HepG2 (cell line): Measurements from ENCODE around the gene NXN. TPM values are rescaled to one million over a fixed set of nuclear protein-coding genes. Genes with fewer than 3 reads are reported as not detected.
A peak's percentile ranks its signal among the peaks of the same experiment; 100 is the strongest.

Experiments
- ATRX ChIP-seq: sonication (generic); formaldehyde crosslinking; IDR thresholded peaks from 2 replicates; pipeline ENCODE4 v1.4.0; 2020; ENCODE audit warnings: missing genetic modification reagents, borderline replicate concordance
- CC2D1A ChIP-seq: sonication (generic); formaldehyde crosslinking; IDR thresholded peaks from 2 replicates; pipeline ENCODE4 v1.8.1; 2023; ENCODE audit warnings: mild to moderate bottlenecking, missing genetic modification reagents
- CREB3 ChIP-seq: sonication (generic); formaldehyde crosslinking; IDR thresholded peaks from 2 replicates; pipeline ENCODE4 v1.5.0; 2020; ENCODE audit warnings: missing genetic modification reagents
- DMTF1 ChIP-seq: sonication (generic); formaldehyde crosslinking; IDR thresholded peaks from 2 replicates; pipeline ENCODE4 v1.4.0; 2020; ENCODE audit warnings: mild to moderate bottlenecking, missing genetic modification reagents
- FOXA1 ChIP-seq, 2 experiments: fragments of 450-650 bp in 1 of 2; sonication (generic) in 1 of 2; formaldehyde crosslinking in 1 of 2; IDR thresholded peaks; 2 replicates each; pipeline versions ENCODE4 v1.4.0 to v1.6.1; 2016 to 2020; ENCODE audit warnings: missing genetic modification reagents in 1 of 2
- FOXO4 ChIP-seq: sonication (generic); formaldehyde crosslinking; conservative IDR thresholded peaks from 2 replicates; pipeline ENCODE4 v1.8.1; 2023; ENCODE audit warnings: missing genetic modification reagents
- FOXP4 ChIP-seq: sonication (generic); formaldehyde crosslinking; IDR thresholded peaks from 2 replicates; pipeline ENCODE4 v1.4.0; 2020; ENCODE audit warnings: missing genetic modification reagents
- HOXA5 ChIP-seq: sonication (generic); formaldehyde crosslinking; IDR thresholded peaks from 2 replicates; pipeline ENCODE4 v1.4.0; 2020; ENCODE audit warnings: missing genetic modification reagents
- MIER3 ChIP-seq: IDR thresholded peaks from 2 replicates; pipeline ENCODE4 v1.6.1; 2016; ENCODE audit warnings: missing compliant biosample characterization, borderline replicate concordance
- POLR2A ChIP-seq, 2 experiments: IDR thresholded peaks; 2 replicates each; pipeline ENCODE4 v1.6.1; 2011; ENCODE audit warnings: low read depth in 2 of 2, low read length in 2 of 2, mild to moderate bottlenecking in 1 of 2, moderate library complexity in 1 of 2; ENCODE audit not compliant: insufficient read depth in 1 of 2
- ZFP36 ChIP-seq: fragments of 150-350 bp; IDR thresholded peaks from 2 replicates; pipeline ENCODE4 v1.6.1; 2018; ENCODE audit warnings: borderline replicate concordance, low read length, low read depth; ENCODE audit not compliant: partially characterized antibody
- ZKSCAN1 ChIP-seq: fragments of 150-350 bp; IDR thresholded peaks from 2 replicates; pipeline ENCODE4 v1.6.1; 2014; ENCODE audit warnings: low read length
- ZNF512B ChIP-seq: sonication (generic); formaldehyde crosslinking; IDR thresholded peaks from 2 replicates; pipeline ENCODE4 v1.5.1; 2020; ENCODE audit warnings: missing genetic modification reagents, mild to moderate bottlenecking, borderline replicate concordance
- ZNF563 ChIP-seq: sonication (generic); formaldehyde crosslinking; IDR thresholded peaks from 2 replicates; pipeline ENCODE4 v1.8.0; 2022; ENCODE audit warnings: mild to moderate bottlenecking, moderate library complexity, missing genetic modification reagents
- ZNF792 ChIP-seq: IDR thresholded peaks from 2 replicates; pipeline ENCODE4 v1.6.1; 2016
- polyA plus RNA-seq, 8 experiments: library from polyadenylated mRNA; depleted of rRNA in 3 of 8; stranded (reverse) in 7 of 8; unstranded in 1 of 8; fragments of >200 nt; fragmentation: Illumina TruSeq in 4 of 8; extraction: Trizol in 4 of 8; gene quantifications; 2 replicates each; pipeline versions ENCODE4 v1.2.1 to v1.2.3, GENCODE V29; 2011 to 2016; ENCODE audit warnings: low read depth in 4 of 8, missing spikeins in 1 of 8, mixed read lengths in 1 of 8; ENCODE audit not compliant: insufficient read depth in 1 of 8
- total RNA-seq, 5 experiments: library from RNA; depleted of rRNA; stranded (reverse); fragments of >200 nt; fragmentation: Illumina TruSeq; extraction: Trizol; gene quantifications; 2 replicates each; pipeline ENCODE4 v1.2.3, GENCODE V29; 2016; ENCODE audit warnings: low read depth in 1 of 5
- TF ChIP-seq, protein P1 (sequence below): IDR thresholded peaks from 2 replicates; pipeline ENCODE4 v1.6.1; 2016; ENCODE audit warnings: missing biosample characterization, missing genetic modification reagents, low read depth
- TF ChIP-seq, protein P2 (sequence below): IDR thresholded peaks from 2 replicates; pipeline ENCODE4 v1.6.1; 2016; ENCODE audit warnings: mild to moderate bottlenecking, missing biosample characterization, missing genetic modification reagents

NXN gene
- total and polyA plus RNA-seq, 2 of the 13 experiments (the other 11 are each of a cell fraction or from before 2014, with no cell fraction given): 22.2 to 24.3 TPM

- TF ChIP-seq, protein P1, sequence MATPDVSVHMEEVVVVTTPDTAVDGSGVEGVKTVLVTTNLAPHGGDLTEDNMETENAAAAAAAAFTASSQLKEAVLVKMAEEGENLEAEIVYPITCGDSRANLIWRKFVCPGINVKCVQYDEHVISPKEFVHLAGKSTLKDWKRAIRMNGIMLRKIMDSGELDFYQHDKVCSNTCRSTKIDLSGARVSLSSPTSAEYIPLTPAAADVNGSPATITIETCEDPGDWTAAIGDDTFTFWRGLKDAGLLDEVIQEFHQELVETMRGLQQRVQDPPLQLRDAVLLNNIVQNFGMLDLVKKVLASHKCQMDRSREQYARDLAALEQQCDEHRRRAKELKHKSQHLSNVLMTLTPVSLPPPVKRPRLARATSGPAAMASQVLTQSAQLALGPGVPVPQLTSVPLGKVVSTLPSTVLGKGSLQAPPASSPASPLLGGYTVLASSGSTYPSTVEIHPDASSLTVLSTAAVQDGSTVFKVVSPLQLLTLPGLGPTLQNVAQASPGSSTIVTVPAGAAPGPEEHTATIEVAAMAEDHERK (CRISPR knock-in tag): no peak
- TF ChIP-seq FOXP4 (CRISPR knock-in tag) (peak; percentile 100), POLR2A (IDR thresholded peaks at IDR 0.05; ENCODE audit: insufficient read depth in 1 of 2, low read depth in 2 of 2, low read length in 2 of 2) (no peak), HOXA5 (peak; percentile 49; the same call in 1 of the 2 replicates), ZNF563 (CRISPR knock-in tag) (no peak), ATRX (no peak), ZNF792 (peak; percentile 77; the same call in 1 of the 2 replicates), ZFP36 (no peak), CREB3 (CRISPR knock-in tag) (no peak), DMTF1 (CRISPR knock-in tag) (no peak), CC2D1A (CRISPR knock-in tag) (no peak), ZKSCAN1 (no peak), FOXO4 (no peak), ZNF512B (CRISPR knock-in tag) (0 out of 2 replicates have a peak, but pooled peaks have one; percentile 60), FOXA1 (IDR thresholded peaks at IDR 0.05) (peak; percentile 98), FOXA1 (CRISPR knock-in tag; IDR thresholded peaks at IDR 0.05) (peak; percentile 99), MIER3 (CRISPR knock-in tag) (peak; percentile 95; the same call in 1 of the 2 replicates)
- TF ChIP-seq, protein P2, sequence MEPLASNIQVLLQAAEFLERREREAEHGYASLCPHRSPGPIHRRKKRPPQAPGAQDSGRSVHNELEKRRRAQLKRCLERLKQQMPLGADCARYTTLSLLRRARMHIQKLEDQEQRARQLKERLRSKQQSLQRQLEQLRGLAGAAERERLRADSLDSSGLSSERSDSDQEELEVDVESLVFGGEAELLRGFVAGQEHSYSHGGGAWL (CRISPR knock-in tag): no peak
These were observed 49.3 kb downstream of the NXN start (continued) for GRCh38 chr17:930258-930657.
